CD14-positive monocyte (primary cell): ENCODE data around the gene AKAP6. TPM values are rescaled to one million over a fixed set of nuclear protein-coding genes. Genes with fewer than 3 reads are reported as not detected.

ENCODE experiments used
- DNase-seq, 3 donors: peaks; one replicate each; pipeline ENCODE4 v3.0.0-alpha.2; 2011 to 2022
- H2AFZ ChIP-seq: 2 replicates; pipeline ENCODE4 v1.6.0; 2012; ENCODE audit warnings: mild to moderate bottlenecking, low read depth, low read length, inconsistent platforms; ENCODE audit not compliant: insufficient read depth, poor library complexity, severe bottlenecking
- H3K27ac ChIP-seq, 2 donors: 1 replicate in 1 of 2; 2 replicates in 1 of 2; pipeline ENCODE4 v1.5.1; 2012 to 2013; ENCODE audit warnings: low read length in 2 of 2, control low read depth in 1 of 2, inconsistent platforms in 1 of 2, low read depth in 1 of 2, mild to moderate bottlenecking in 1 of 2
- H3K27me3 ChIP-seq, 2 donors: one replicate each; pipeline versions ENCODE4 v1.6.0 to v1.6.1; 2011 to 2013; ENCODE audit warnings: low read length in 2 of 2; ENCODE audit not compliant: control insufficient read depth in 2 of 2, insufficient read depth in 2 of 2
- H3K36me3 ChIP-seq, 2 donors: replicated peaks in 1 of 2; 1 replicate in 1 of 2; 2 replicates in 1 of 2; pipeline versions ENCODE4 v1.5.1 to v1.6.1; 2012 to 2013; ENCODE audit warnings: low read length in 2 of 2, control low read depth in 1 of 2, inconsistent platforms in 1 of 2, mild to moderate bottlenecking in 1 of 2; ENCODE audit not compliant: insufficient read depth in 2 of 2, control insufficient read depth in 1 of 2
- H3K4me1 ChIP-seq, 2 donors: 1 replicate in 1 of 2; 2 replicates in 1 of 2; pipeline versions ENCODE4 v1.5.1 to v1.6.1; 2012 to 2013; ENCODE audit warnings: low read length in 2 of 2, control low read depth in 1 of 2, inconsistent platforms in 1 of 2, mild to moderate bottlenecking in 1 of 2, moderate library complexity in 1 of 2; ENCODE audit not compliant: insufficient read depth in 2 of 2, control insufficient read depth in 1 of 2
- H3K4me2 ChIP-seq: replicated peaks from 2 replicates; pipeline ENCODE3; 2012; ENCODE audit warnings: low read length, moderate library complexity, mild to moderate bottlenecking; ENCODE audit not compliant: poor library complexity, severe bottlenecking; ENCODE audit errors: extremely low read depth
- H3K4me3 ChIP-seq, 3 experiments: fragments of 200-600 bp in 1 of 3; sonication (generic) in 1 of 3; replicated peaks in 1 of 3; 1 replicate in 2 of 3; 2 replicates in 1 of 3; pipeline ENCODE4 v1.5.1; 2011 to 2013; ENCODE audit warnings: low read length in 3 of 3, mild to moderate bottlenecking in 3 of 3, control low read depth in 2 of 3, low read depth in 2 of 3, inconsistent platforms in 1 of 3, moderate library complexity in 1 of 3
- H3K79me2 ChIP-seq: 2 replicates; pipeline ENCODE4 v1.6.0; 2012; ENCODE audit warnings: mild to moderate bottlenecking, control low read depth, inconsistent platforms, low read length, moderate library complexity; ENCODE audit not compliant: insufficient read depth
- H3K9ac ChIP-seq: 2 replicates; pipeline ENCODE4 v1.6.0; 2017; ENCODE audit warnings: low read length, mild to moderate bottlenecking; ENCODE audit not compliant: insufficient read depth, poor library complexity, severe bottlenecking
- H3K9me3 ChIP-seq, 2 donors: replicated peaks in 1 of 2; 1 replicate in 1 of 2; 2 replicates in 1 of 2; pipeline versions ENCODE4 v1.5.1 to v1.6.1; 2012 to 2013; ENCODE audit warnings: low read length in 2 of 2, control low read depth in 1 of 2; ENCODE audit not compliant: control insufficient read depth in 1 of 2, insufficient read depth in 1 of 2
- H4K20me1 ChIP-seq: 2 replicates; pipeline ENCODE4 v1.6.0; 2012; ENCODE audit warnings: mild to moderate bottlenecking, low read length, control low read depth, moderate library complexity; ENCODE audit not compliant: insufficient read depth
- H3K27ac Mint-ChIP-seq, 7 donors: one replicate each; pipeline ENCODE4 v1.8.0; 2020; ENCODE audit warnings: mild to moderate bottlenecking in 7 of 7, mixed read lengths in 7 of 7, moderate library complexity in 6 of 7, inconsistent platforms in 2 of 7
- H3K27me3 Mint-ChIP-seq, 3 donors: one replicate each; pipeline ENCODE4 v1.8.0; 2021 to 2022; ENCODE audit warnings: low read depth in 3 of 3, mild to moderate bottlenecking in 3 of 3, mixed read lengths in 3 of 3, moderate library complexity in 3 of 3, inconsistent platforms in 1 of 3
- H3K36me3 Mint-ChIP-seq, 2 donors: one replicate each; pipeline ENCODE4 v1.8.0; 2020; ENCODE audit warnings: mixed read lengths in 2 of 2, inconsistent platforms in 1 of 2, mild to moderate bottlenecking in 1 of 2
- H3K4me1 Mint-ChIP-seq: one replicate; pipeline ENCODE4 v1.8.0; 2020; ENCODE audit warnings: mild to moderate bottlenecking, mixed read lengths
- H3K4me3 Mint-ChIP-seq, 2 donors: one replicate each; pipeline ENCODE4 v1.8.0; 2020; ENCODE audit warnings: mild to moderate bottlenecking in 2 of 2, mixed read lengths in 2 of 2, moderate library complexity in 1 of 2
- H3K9me3 Mint-ChIP-seq, 7 donors: one replicate each; pipeline ENCODE4 v1.8.0; 2020 to 2022; ENCODE audit warnings: mixed read lengths in 7 of 7, mild to moderate bottlenecking in 6 of 7, moderate library complexity in 6 of 7, inconsistent platforms in 2 of 7
- WGBS: methylation state at CpG from one replicate; pipeline ENCODE4 v1.1.5; 2013; ENCODE audit warnings: missing lambda C conversion rate; ENCODE audit not compliant: insufficient coverage; 5-methylcytosine and 5-hydroxymethylcytosine counted together
- intact Hi-C, 2 donors: fragments of 100-400 bp; cut with micrococcal nuclease; formaldehyde crosslinking; loops; one replicate each; pipeline versions ENCODE4 v1.15.0 to v1.15.1; 2023
- polyA plus RNA-seq, 3 donors: library from polyadenylated mRNA; depleted of rRNA in 1 of 3; unstranded in 2 of 3; stranded (reverse) in 1 of 3; fragments of 300-500 nt in 2 of 3; fragments of >200 nt in 1 of 3; fragmentation: Illumina TruSeq in 2 of 3; gene quantifications; 1 replicate in 2 of 3; 2 replicates in 1 of 3; pipeline ENCODE4 v1.2.3, GENCODE V29; 2012 to 2021
- TF ChIP-seq, protein P1 (sequence below): fragments of 200-600 bp; IDR thresholded peaks from one replicate; pipeline ENCODE4 v1.8.0; 2022; ENCODE audit warnings: antibody characterized with exemption, mild to moderate bottlenecking

Gene AKAP6
- polyA plus RNA-seq, 3 donors = not detected

- no peaks in the 10 kb centered on the region for H3K9me3 ChIP-seq
- no peak overlapping the region for H3K4me3 Mint-ChIP-seq
- 44% methylated on average over 1 of the region's 3 CpGs for WGBS
- TF ChIP-seq, protein P1, sequence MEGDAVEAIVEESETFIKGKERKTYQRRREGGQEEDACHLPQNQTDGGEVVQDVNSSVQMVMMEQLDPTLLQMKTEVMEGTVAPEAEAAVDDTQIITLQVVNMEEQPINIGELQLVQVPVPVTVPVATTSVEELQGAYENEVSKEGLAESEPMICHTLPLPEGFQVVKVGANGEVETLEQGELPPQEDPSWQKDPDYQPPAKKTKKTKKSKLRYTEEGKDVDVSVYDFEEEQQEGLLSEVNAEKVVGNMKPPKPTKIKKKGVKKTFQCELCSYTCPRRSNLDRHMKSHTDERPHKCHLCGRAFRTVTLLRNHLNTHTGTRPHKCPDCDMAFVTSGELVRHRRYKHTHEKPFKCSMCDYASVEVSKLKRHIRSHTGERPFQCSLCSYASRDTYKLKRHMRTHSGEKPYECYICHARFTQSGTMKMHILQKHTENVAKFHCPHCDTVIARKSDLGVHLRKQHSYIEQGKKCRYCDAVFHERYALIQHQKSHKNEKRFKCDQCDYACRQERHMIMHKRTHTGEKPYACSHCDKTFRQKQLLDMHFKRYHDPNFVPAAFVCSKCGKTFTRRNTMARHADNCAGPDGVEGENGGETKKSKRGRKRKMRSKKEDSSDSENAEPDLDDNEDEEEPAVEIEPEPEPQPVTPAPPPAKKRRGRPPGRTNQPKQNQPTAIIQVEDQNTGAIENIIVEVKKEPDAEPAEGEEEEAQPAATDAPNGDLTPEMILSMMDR = no peak
- H3K27me3 ChIP-seq = no peaks in the 10 kb centered on the region
- no peaks in the 10 kb centered on the region for H3K4me1 Mint-ChIP-seq
- intact Hi-C loops = no loop called here
- H3K9me3 Mint-ChIP-seq = no peaks in the 10 kb centered on the region
- no peak overlapping the region for H3K9ac ChIP-seq
- H3K36me3 Mint-ChIP-seq = no peaks in the 10 kb centered on the region
- H3K27ac ChIP-seq = no peak overlapping the region
- DNase-seq = no peak
- H3K27ac Mint-ChIP-seq = no peak overlapping the region
- peaks cover 0 to 2% (median 0%) of the 10 kb centered on the region in 3 donors for H3K27me3 Mint-ChIP-seq
- H2AFZ ChIP-seq = no peak overlapping the region
- H3K4me1 ChIP-seq = no peaks in the 10 kb centered on the region
- no peaks in the 10 kb centered on the region for H3K36me3 ChIP-seq
- H3K79me2 ChIP-seq = no peaks in the 10 kb centered on the region
- no peak overlapping the region for H3K4me3 ChIP-seq
- H4K20me1 ChIP-seq = no peaks in the 10 kb centered on the region
- no peak overlapping the region for H3K4me2 ChIP-seq
Measured at GRCh38 chr14:32473464-32473855, 144.4 kb downstream of the AKAP6 start.

- H3K4me2 ChIP-seq = no peak overlapping the region
- no peaks in the 10 kb centered on the region for H4K20me1 ChIP-seq
- no peak overlapping the region for H3K4me3 Mint-ChIP-seq
- H2AFZ ChIP-seq = no peak overlapping the region
- H3K9ac ChIP-seq = no peak overlapping the region
- H3K4me1 ChIP-seq = no peaks in the 10 kb centered on the region
- H3K9me3 Mint-ChIP-seq = no peaks in the 10 kb centered on the region
- H3K27ac Mint-ChIP-seq = no peak overlapping the region
- H3K27me3 ChIP-seq = no peaks in the 10 kb centered on the region
- TF ChIP-seq, protein P1 = no peak
- no peaks in the 10 kb centered on the region for H3K9me3 ChIP-seq
- H3K36me3 Mint-ChIP-seq = no peaks in the 10 kb centered on the region
- WGBS = no CpG with 5 or more reads among the region's 5 CpGs
- no peaks in the 10 kb centered on the region for H3K79me2 ChIP-seq
- no peaks in the 10 kb centered on the region for H3K36me3 ChIP-seq
- H3K4me3 ChIP-seq = no peak overlapping the region
- DNase-seq = no peak
- intact Hi-C loops = no loop called here
- no peaks in the 10 kb centered on the region for H3K4me1 Mint-ChIP-seq
- no peak overlapping the region for H3K27ac ChIP-seq
- H3K27me3 Mint-ChIP-seq = no peaks in the 10 kb centered on the region
Measured at GRCh38 chr14:32474478-32475195, 145.5 kb downstream of the AKAP6 start.
